ENCODE data around the gene UTP25. TPM values are rescaled to one million over a fixed set of nuclear protein-coding genes. Genes with fewer than 3 reads are reported as not detected.

The UTP25 gene
- total and polyA plus RNA-seq, 11 donors = 0.76 to 5.5 (median 3.5) TPM

GRCh38 chr1:209861242-209861641, 33.5 kb downstream of the UTP25 start:
- Histone ChIP-seq H3K27ac (no peak overlapping the region), H3K4me3 (no peak overlapping the region), H3K9me3 (peaks cover 0 to 2% (median 0%) of the 10 kb centered on the region in 12 donors), H3K27me3 (peaks cover 0 to 38% (median 10%) of the 10 kb centered on the region in 9 donors), H3K36me3 (no peaks in the 10 kb centered on the region), H3K4me1 (no peaks in the 10 kb centered on the region)
- WGBS, 4 donors = 55 to 68% (median 62%) methylated on average over 2 of the region's 2 CpGs
- ATAC-seq (no peak), DNase-seq (no peak)
- TF ChIP-seq POLR2A (IDR thresholded peaks at IDR 0.05) = no peak
- TF ChIP-seq, protein P1, sequence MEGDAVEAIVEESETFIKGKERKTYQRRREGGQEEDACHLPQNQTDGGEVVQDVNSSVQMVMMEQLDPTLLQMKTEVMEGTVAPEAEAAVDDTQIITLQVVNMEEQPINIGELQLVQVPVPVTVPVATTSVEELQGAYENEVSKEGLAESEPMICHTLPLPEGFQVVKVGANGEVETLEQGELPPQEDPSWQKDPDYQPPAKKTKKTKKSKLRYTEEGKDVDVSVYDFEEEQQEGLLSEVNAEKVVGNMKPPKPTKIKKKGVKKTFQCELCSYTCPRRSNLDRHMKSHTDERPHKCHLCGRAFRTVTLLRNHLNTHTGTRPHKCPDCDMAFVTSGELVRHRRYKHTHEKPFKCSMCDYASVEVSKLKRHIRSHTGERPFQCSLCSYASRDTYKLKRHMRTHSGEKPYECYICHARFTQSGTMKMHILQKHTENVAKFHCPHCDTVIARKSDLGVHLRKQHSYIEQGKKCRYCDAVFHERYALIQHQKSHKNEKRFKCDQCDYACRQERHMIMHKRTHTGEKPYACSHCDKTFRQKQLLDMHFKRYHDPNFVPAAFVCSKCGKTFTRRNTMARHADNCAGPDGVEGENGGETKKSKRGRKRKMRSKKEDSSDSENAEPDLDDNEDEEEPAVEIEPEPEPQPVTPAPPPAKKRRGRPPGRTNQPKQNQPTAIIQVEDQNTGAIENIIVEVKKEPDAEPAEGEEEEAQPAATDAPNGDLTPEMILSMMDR (IDR thresholded peaks at IDR 0.05) = no peak
- intact Hi-C loops (cut with DNase I) = loop anchor here (2.0 to 10.0 kb wide), 7 partner anchors 126 to 544 kb away; no protein-coding TSS in a partner anchor

GRCh38 chr1:209862391-209863356, 34.9 kb downstream of the UTP25 start:
- H3K9me3 ChIP-seq = peaks cover 0 to 13% (median 1%) of the 10 kb centered on the region in 12 donors
- intact Hi-C loops (cut with DNase I) = loop anchor here in 8 of 10 donors (2.0 to 10.0 kb wide), 6 partner anchors 125 to 542 kb away; no protein-coding TSS in a partner anchor
- no peak for TF ChIP-seq POLR2A (IDR thresholded peaks at IDR 0.05)
- TF ChIP-seq, protein P1 (IDR thresholded peaks at IDR 0.05) = no peak
- H3K36me3 ChIP-seq = no peaks in the 10 kb centered on the region
- DNase-seq = no peak
- peaks cover 0 to 38% (median 10%) of the 10 kb centered on the region in 9 donors for H3K27me3 ChIP-seq
- no peaks in the 10 kb centered on the region for H3K4me1 ChIP-seq
- no peak overlapping the region for H3K4me3 ChIP-seq
- no peak for ATAC-seq
- H3K27ac ChIP-seq = no peak overlapping the region
- 48 to 56% (median 49%) methylated on average over 16 of the region's 16 CpGs for WGBS, 4 donors

GRCh38 chr1:209863766-209864485, 36.2 kb downstream of the UTP25 start:
- no peak overlapping the region for H3K4me3 ChIP-seq
- ATAC-seq = no peak
- no peaks in the 10 kb centered on the region for H3K4me1 ChIP-seq
- no peak overlapping the region for H3K27ac ChIP-seq
- 51 to 73% (median 65%) methylated on average over 4 of the region's 4 CpGs for WGBS, 4 donors
- TF ChIP-seq POLR2A (IDR thresholded peaks at IDR 0.05) = no peak
- TF ChIP-seq, protein P1 (IDR thresholded peaks at IDR 0.05) = no peak
- peaks cover 0 to 16% (median 1%) of the 10 kb centered on the region in 12 donors for H3K9me3 ChIP-seq
- DNase-seq = no peak
- H3K27me3 ChIP-seq = peaks cover 0 to 38% (median 10%) of the 10 kb centered on the region in 9 donors
- intact Hi-C loops (cut with DNase I) = loop anchor here in 8 of 10 donors (2.0 to 10.0 kb wide), 6 partner anchors 123 to 541 kb away; no protein-coding TSS in a partner anchor
- no peaks in the 10 kb centered on the region for H3K36me3 ChIP-seq
